Activated T-helper 1 cell treated with anti-CD3 and anti-CD28 coated beads, Interleukin-12 subunit alpha, Interleukin-12 subunit beta, Interleukin-2, Interleukin-4 antibody, amounts not matched to agents 30 ng/mL and 10 ng/mL and 1 ng/mL, durations not matched to agents 14 hours and 24 hours and 36 hours (primary cell): ENCODE data around the gene CADPS2. TPM values are rescaled to one million over a fixed set of nuclear protein-coding genes. Genes with fewer than 3 reads are reported as not detected.
A peak's percentile ranks its signal among the peaks of the same experiment; 100 is the strongest.

Experiments used
- DNase-seq: peaks from one replicate; pipeline ENCODE4 v3.0.0; 2021; ENCODE audit warnings: low spot score
- H3K27ac Mint-ChIP-seq: one replicate; pipeline ENCODE4 v1.8.0; 2021; ENCODE audit warnings: mild to moderate bottlenecking, mixed read lengths
- H3K27me3 Mint-ChIP-seq: one replicate; pipeline ENCODE4 v1.8.0; 2022; ENCODE audit warnings: mild to moderate bottlenecking, moderate library complexity, mixed read lengths; ENCODE audit not compliant: insufficient read depth
- H3K36me3 Mint-ChIP-seq: one replicate; pipeline ENCODE4 v1.8.0; 2021; ENCODE audit warnings: low read depth, mixed read lengths
- H3K4me1 Mint-ChIP-seq: one replicate; pipeline ENCODE4 v1.8.0; 2021; ENCODE audit warnings: low read depth, mixed read lengths
- H3K4me3 Mint-ChIP-seq: one replicate; pipeline ENCODE4 v1.8.0; 2021; ENCODE audit warnings: mild to moderate bottlenecking, moderate library complexity, mixed read lengths
- H3K9me3 Mint-ChIP-seq: one replicate; pipeline ENCODE4 v1.8.0; 2021; ENCODE audit warnings: mixed read lengths
- intact Hi-C: fragments of 100-400 bp; cut with micrococcal nuclease; formaldehyde crosslinking; loops from one replicate; pipeline ENCODE4 v1.15.1; 2024
- total RNA-seq: library from RNA; stranded (reverse); gene quantifications from 2 replicates; pipeline ENCODE4 v1.2.3, GENCODE V29; 2022

CADPS2 gene
- total RNA-seq, 1 donor from 2014 or later, result not detected

DNA sequence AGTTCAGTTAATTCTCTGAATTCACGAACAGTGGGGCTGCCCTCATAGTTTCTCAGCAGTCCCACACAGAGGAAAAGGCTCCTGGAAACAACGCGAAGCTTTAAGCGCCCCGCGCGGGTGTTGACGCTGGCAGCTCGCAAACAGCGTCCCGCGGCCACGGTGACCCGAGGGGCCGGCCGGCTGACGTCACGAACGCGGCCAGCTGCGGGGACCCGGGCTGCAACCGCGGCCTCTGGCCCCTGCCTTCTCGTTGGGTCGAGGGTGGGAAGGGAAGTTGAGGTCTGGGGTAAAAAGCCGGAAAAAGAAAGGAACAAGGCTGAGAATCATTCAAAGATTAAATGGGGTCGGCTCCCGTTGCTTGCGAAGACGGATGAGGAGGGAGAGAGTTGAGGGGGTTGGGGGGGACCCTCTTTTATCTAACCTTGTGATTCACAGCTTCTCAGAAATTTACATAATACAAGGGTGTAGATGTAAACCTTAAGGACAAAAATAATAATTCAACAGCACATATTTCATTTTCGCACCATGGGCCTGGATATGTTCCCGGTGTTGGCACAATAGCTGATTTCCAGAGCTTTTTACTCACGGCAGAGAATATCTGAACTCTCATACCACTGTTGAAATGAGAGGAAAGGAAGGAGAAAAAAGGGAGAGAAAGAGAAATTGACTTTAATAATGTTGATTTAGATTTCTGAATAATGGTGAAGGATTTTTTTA lies 574.4 kb downstream of the CADPS2 start:
- peaks cover 4% of the 10 kb centered on the region for H3K9me3 Mint-ChIP-seq
- no peaks in the 10 kb centered on the region for H3K4me1 Mint-ChIP-seq
- H3K4me3 Mint-ChIP-seq, result no peak overlapping the region
- no peaks in the 10 kb centered on the region for H3K36me3 Mint-ChIP-seq
- H3K27me3 Mint-ChIP-seq, result peaks cover 60% of the 10 kb centered on the region
- H3K27ac Mint-ChIP-seq, result no peak overlapping the region
- no peak for DNase-seq
- intact Hi-C loops, result no loop called here

DNA sequence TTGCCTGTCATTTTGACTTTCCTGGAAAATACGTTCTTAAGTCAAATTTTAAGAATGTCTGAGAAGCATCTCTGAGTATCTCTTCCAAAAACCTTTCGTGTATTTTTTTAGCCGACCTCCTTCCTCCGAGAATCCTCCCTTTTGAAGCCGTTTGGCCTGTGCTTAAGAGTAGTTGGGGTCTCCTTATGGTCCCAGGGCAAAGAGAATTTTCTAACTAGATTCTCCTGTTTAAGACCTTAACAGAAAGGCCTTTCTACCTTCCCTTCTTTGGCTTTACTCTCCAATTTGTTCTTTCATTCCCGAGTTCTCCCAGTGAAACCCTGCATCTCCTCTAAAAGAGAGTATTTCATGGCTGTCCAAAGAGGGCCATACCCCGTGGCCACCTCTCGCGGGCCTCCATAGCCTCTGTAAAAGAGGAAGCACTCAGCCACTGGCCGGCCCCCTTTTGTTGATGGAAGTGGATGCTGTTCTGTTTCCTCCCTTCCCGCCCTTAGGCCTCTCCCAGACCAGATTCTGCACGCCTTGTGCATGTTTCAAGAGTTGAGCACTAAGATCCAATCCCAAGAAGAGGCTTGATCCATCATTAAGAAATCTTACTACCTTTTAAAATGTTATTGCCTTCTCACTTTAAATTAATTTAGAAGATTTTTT lies 575.1 kb downstream of the CADPS2 start:
- Mint-ChIP-seq H3K36me3 (no peaks in the 10 kb centered on the region), H3K4me1 (no peaks in the 10 kb centered on the region), H3K27ac (no peak overlapping the region), H3K9me3 (peaks cover 4% of the 10 kb centered on the region), H3K27me3 (peaks cover 63% of the 10 kb centered on the region), H3K4me3 (no peak overlapping the region)
- no peak for DNase-seq
- intact Hi-C loops, result no loop called here

DNA sequence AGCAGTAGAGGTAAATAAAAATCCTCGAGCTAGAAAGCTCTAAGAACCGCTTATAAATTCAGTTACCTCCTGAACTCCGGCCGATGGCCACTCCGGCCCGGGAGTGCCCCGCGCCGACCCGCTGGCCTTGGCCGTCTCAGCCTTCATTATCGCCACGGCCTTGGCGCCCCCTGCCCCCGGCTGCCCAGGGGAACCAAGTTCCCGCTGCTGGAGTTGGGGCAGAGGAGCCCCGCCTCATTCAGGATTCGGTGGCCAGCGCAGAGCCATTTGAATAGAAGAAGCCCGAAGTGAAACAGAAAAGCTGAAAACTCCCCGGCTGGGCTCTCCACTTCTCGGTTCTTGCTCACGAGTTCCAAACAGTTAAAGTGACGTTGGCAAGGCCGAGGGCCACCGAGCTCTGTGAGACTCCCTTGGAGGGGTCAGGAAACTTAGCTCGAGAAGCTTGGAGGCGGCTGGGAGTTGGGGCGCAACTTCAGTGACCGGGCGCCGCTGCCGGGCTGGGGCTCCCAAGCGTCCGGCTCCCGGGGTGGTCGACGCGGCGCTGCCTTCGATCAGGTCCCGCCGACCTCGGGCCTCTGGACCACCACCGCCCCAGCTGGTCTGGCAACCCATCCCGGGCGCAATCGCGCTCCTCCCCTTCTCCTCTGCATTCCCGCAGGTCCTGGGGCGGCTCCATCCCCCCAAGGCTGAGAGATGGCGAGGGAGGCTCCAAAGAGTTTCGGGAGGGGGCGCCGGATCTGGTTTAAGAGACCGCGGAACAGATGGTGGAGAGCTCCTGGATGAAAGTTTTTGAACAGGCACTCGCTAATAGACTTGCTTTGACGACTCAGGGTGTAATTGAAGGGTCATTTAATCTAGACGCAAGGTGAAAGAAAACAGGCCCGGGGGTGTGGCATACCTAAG lies 575.9 kb downstream of the CADPS2 start:
- DNase-seq, result no peak
- H3K4me3 Mint-ChIP-seq, result no peak overlapping the region
- peaks cover 60% of the 10 kb centered on the region for H3K27me3 Mint-ChIP-seq
- peaks cover 1% of the 10 kb centered on the region for H3K9me3 Mint-ChIP-seq
- no peaks in the 10 kb centered on the region for H3K4me1 Mint-ChIP-seq
- H3K36me3 Mint-ChIP-seq, result no peaks in the 10 kb centered on the region
- intact Hi-C loops, result loop anchor here (1.0 kb wide), 1 partner anchor 8 kb away; no protein-coding TSS in a partner anchor
- no peak overlapping the region for H3K27ac Mint-ChIP-seq

DNA sequence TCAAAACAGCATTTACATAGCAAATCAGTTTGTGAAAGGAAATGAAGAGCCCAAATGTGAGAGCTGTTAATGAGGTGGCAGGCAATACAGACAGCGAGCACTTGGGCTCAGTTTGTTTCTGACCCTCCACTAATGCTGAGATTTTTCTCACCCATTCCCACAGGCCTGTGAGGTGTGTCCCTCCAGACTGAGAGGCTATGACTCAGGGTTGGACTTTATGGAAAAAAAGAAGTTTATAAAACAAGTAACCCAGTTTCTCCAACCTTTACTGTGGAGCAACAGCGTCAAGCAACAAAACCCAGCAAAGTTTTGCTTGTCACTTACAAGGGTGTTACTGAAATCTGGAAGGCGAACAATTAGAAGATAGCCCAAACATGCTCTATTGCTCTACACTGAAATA lies 576.8 kb downstream of the CADPS2 start:
- Mint-ChIP-seq H3K4me3 (no peak overlapping the region), H3K9me3 (peaks cover 2% of the 10 kb centered on the region), H3K4me1 (no peaks in the 10 kb centered on the region), H3K27ac (no peak overlapping the region), H3K27me3 (peaks cover 61% of the 10 kb centered on the region), H3K36me3 (no peaks in the 10 kb centered on the region)
- DNase-seq, result no peak
- intact Hi-C loops, result loop anchor here (10.0 kb wide), 1 partner anchor 1725 kb away; the partner anchor contains the start of gene TMEM229A

DNA sequence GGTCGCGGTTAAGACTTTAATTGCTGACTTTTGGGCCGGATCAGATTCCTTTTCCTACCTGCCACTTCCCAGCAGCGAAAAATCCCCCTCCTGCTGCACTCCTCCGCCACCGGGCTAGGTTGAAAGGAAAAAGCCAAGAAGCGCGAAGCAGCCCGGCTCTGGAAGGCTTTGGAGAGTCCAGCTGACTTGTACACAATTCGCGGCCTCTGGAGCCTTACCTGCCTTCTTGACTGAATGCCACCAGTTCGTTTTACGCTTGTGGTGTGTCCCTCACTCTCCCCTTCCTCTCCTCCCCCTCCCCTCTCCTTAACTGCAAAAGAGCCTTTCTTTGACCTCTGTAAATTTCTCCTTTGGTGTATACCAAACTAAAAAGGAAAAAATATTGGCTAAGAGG lies 579.0 kb downstream of the CADPS2 start:
- peaks cover 76% of the 10 kb centered on the region for H3K27me3 Mint-ChIP-seq
- H3K4me1 Mint-ChIP-seq, result no peaks in the 10 kb centered on the region
- intact Hi-C loops, result loop anchor here (10.0 kb wide), 1 partner anchor 1728 kb away; the partner anchor contains the start of gene TMEM229A
- H3K4me3 Mint-ChIP-seq, result no peak overlapping the region
- H3K9me3 Mint-ChIP-seq, result peaks cover 3% of the 10 kb centered on the region
- H3K36me3 Mint-ChIP-seq, result no peaks in the 10 kb centered on the region
- no peak overlapping the region for H3K27ac Mint-ChIP-seq
- no peak for DNase-seq

DNA sequence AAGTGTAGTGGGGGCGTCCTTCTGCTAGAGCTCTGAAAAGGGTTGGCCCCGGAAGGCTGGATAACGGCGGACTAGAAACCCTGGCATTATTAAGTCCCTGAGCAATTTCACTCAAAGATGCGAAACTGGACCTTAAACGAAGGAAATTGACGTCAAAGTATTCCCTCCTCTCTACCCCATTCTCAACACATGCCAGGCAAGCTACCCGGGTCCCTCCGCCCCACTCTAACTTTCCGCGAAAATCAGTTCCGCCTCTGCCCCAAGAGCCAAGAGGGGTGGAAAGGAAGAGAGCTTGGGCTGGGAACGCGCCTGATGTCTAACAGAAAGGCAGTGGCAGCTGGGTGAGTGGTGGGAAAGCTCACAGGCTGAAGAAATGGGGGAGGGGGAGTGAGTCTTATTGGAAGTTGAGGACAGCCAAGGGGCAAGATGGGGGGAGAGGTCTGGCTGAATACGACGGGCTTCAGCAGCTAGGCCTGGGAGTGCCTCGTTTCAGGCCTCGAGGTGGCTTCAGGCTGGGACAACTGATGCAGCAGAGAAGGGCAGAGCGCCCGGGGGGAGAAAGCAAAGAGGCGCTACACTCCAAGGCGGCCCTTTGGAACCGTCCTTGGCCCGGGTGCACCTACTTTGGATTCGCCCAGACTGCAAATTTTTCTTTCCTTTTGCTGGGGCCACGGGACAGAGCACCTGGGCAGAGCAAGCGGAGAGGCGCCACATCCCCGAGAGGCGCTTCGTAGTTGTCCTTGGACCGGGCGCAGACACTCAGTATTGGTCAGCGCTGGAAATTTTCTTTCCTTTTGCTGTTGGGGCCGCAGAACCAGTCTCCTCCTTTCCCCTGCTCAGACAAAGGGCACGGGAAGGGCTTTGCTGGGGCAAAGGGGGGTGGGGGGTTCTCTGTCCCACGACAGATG lies 579.7 kb downstream of the CADPS2 start:
- no peak for DNase-seq
- H3K27ac Mint-ChIP-seq, result no peak overlapping the region
- peaks cover 76% of the 10 kb centered on the region for H3K27me3 Mint-ChIP-seq
- H3K9me3 Mint-ChIP-seq, result peaks cover 3% of the 10 kb centered on the region
- no peaks in the 10 kb centered on the region for H3K36me3 Mint-ChIP-seq
- no peak overlapping the region for H3K4me3 Mint-ChIP-seq
- intact Hi-C loops, result loop anchor here (10.0 kb wide), 1 partner anchor 1728 kb away; the partner anchor contains the start of gene TMEM229A
- no peaks in the 10 kb centered on the region for H3K4me1 Mint-ChIP-seq

DNA sequence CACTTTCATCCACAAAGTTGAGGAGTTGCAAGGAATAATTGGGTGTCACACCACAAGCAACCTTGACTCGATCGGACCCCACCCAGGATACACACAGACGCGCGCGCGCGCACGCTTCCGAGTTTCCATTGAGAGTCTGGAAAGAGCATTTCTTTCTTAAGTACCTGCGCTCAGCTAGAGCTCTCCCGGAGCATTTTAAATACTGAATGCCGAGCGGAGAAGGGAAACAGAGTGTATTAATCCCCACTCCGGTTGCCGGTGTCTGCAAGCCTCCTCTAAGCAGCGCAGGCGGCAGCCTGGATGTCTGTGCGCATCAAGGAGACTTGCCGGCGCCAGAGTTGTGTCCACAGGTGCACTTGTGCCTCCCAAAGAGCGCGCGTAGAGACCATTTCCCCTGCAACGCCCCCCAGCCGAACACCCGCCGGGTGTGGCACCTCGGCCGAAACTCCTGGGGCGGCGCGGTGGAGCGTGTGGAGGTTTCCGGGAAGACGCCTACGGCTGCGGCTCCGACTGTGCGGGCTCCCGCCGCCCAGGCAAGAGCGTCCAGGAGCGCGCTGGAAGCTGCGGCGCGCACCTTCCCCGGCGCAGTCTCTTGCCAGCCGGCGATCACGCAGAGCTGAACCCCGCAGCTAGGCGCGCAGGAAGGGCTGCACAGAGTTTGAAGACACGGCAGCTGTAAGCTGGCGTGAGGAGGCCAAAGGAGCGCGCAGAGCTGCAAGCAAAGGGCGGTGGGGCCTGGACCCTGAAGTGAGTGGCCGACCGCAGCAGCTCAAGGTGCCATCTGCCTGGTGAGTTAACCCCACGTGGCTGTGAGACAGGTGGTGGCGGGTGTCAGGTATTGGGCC lies 580.6 kb downstream of the CADPS2 start:
- H3K4me1 Mint-ChIP-seq, result no peaks in the 10 kb centered on the region
- intact Hi-C loops, result loop anchor here (10.0 kb wide), 1 partner anchor 1729 kb away; the partner anchor contains the start of gene TMEM229A
- H3K4me3 Mint-ChIP-seq, result no peak overlapping the region
- peaks cover 76% of the 10 kb centered on the region for H3K27me3 Mint-ChIP-seq
- no peak for DNase-seq
- no peak overlapping the region for H3K27ac Mint-ChIP-seq
- H3K36me3 Mint-ChIP-seq, result no peaks in the 10 kb centered on the region
- H3K9me3 Mint-ChIP-seq, result peaks cover 3% of the 10 kb centered on the region

DNA sequence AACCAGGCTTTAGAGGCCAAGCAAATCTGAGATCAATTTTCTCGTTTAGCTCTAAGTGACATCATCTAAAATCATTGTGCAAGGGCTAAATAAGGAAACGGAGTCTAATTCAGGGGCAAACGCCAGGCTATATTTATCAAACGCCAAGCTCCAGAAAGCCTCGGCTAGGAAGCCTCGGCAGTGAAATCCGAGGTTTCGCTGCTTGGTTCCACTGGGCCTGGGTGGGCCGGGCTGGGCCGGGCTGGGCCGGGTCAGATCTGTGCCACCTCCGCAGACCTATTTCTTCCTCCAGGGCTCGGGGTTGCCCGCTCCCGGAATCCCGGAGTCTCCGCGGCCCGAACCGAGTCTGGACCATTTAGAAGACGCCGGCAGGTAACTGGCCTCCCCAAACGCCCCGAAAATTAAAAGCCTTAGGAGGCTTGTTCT lies 581.3 kb downstream of the CADPS2 start:
- no peak overlapping the region for H3K4me3 Mint-ChIP-seq
- no peak overlapping the region for H3K27ac Mint-ChIP-seq
- no peaks in the 10 kb centered on the region for H3K4me1 Mint-ChIP-seq
- H3K9me3 Mint-ChIP-seq, result peaks cover 3% of the 10 kb centered on the region
- no peak for DNase-seq
- no peaks in the 10 kb centered on the region for H3K36me3 Mint-ChIP-seq
- H3K27me3 Mint-ChIP-seq, result peaks cover 78% of the 10 kb centered on the region
- intact Hi-C loops, result loop anchor here (10.0 kb wide), 1 partner anchor 1730 kb away; the partner anchor contains the start of gene TMEM229A

DNA sequence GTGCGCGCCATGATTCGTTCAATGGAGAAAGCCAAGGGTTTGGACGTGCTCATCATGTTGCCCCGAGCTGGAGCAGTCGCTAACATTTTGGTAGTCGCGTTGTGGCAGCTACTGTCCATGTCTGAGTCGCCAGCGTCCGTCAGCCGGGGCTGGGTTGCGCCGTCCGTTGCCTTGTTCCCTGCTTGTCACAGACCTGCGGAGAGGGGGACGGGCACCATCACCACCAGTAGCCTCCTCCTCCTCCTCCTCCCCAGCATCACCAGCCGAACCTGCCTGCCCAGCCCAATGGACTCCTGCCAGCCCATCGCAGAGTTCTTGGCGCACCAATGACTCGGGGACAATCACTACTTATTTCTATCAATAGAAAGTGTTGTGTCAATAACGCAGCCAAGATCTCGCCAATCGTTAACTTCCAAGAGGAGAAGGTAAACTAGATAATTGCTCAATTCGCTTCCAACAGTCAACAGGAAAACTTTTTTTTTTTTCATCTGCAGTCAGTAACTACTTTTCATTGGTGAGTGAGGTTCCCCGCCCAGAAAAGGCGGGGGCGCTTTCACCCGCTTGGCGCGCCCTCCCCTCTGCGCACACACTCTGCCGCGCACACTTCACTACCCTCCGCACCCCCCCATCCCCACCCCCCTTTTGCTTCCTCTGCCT lies 581.8 kb downstream of the CADPS2 start, which contains the start of gene FEZF1:
TSS of gene FEZF1 (minus strand) at position 432 of the 657 bp plus-strand sequence. CDS start at position 119, 313 bp downstream.
- no peak for DNase-seq
- H3K4me1 Mint-ChIP-seq, result no peaks in the 10 kb centered on the region
- H3K27me3 Mint-ChIP-seq, result peaks cover 77% of the 10 kb centered on the region
- H3K9me3 Mint-ChIP-seq, result peaks cover 3% of the 10 kb centered on the region
- H3K36me3 Mint-ChIP-seq, result no peaks in the 10 kb centered on the region
- intact Hi-C loops, result loop anchor here (10.0 kb wide), 1 partner anchor 1730 kb away; the partner anchor contains the start of gene TMEM229A
- peak within 1 kb of the TSS; percentile 61 for H3K27ac Mint-ChIP-seq
- H3K4me3 Mint-ChIP-seq, result no peak within 1 kb of the TSS

DNA sequence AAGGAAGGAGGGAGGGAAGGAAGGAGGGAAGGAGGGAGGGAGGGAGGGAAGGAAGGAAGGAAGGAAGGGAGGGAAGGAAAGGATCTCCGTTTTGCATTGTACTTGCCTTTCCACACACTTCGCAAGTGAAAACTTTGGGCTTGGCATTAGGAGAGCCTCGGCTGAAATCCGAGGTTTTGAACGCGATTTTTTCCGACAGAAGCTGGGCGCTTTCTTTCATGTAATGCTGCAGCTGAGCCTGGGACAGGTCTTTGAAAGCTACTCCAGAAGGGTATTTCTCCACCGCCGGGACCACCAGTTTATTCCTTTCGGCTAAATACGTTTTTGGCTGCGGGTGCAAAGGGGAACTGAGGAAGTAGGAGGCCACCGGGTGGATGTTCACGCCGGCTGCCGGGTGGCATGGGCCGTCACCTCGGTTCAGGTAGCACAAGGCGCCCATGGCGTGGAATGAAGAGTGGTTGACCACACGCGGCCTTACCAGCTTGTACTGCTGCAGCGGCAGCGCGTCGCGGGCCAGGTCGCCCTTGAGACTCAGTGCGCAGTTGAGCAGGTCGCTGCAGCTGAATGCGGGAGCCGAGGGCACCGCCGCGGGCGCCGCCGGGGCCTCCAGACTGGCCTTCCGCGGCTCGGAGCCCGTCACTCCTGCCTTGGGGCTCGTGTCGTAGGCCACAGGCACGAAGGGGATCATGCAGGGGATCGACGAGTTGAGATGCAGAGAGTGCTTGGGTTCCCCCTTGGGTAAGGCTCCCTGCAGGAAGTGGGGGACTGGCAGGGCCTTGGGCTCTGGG lies 582.5 kb downstream of the CADPS2 start:
- no peaks in the 10 kb centered on the region for H3K4me1 Mint-ChIP-seq
- no peak for DNase-seq
- peaks cover 3% of the 10 kb centered on the region for H3K9me3 Mint-ChIP-seq
- H3K27ac Mint-ChIP-seq, result no peak overlapping the region
- H3K27me3 Mint-ChIP-seq, result peaks cover 75% of the 10 kb centered on the region
- no peaks in the 10 kb centered on the region for H3K36me3 Mint-ChIP-seq
- H3K4me3 Mint-ChIP-seq, result no peak overlapping the region
- intact Hi-C loops, result loop anchor here (2.0 to 10.0 kb wide), 2 partner anchors 13 to 1731 kb away; partner anchors contain the start of gene TMEM229A
